Stimulated activated CD8-positive, alpha-beta memory T cell treated with anti-CD3 and anti-CD28 coated beads, Interleukin-12 subunit alpha, Interleukin-12 subunit beta, amount 100 ng/mL, for 24 hours (primary cell): ENCODE measurements around the gene TRIO.

Experiments used
- DNase-seq: peaks from one replicate; pipeline ENCODE4 v3.0.0-alpha.2; 2020; ENCODE audit errors: extremely low read depth

Gene TRIO

DNA sequence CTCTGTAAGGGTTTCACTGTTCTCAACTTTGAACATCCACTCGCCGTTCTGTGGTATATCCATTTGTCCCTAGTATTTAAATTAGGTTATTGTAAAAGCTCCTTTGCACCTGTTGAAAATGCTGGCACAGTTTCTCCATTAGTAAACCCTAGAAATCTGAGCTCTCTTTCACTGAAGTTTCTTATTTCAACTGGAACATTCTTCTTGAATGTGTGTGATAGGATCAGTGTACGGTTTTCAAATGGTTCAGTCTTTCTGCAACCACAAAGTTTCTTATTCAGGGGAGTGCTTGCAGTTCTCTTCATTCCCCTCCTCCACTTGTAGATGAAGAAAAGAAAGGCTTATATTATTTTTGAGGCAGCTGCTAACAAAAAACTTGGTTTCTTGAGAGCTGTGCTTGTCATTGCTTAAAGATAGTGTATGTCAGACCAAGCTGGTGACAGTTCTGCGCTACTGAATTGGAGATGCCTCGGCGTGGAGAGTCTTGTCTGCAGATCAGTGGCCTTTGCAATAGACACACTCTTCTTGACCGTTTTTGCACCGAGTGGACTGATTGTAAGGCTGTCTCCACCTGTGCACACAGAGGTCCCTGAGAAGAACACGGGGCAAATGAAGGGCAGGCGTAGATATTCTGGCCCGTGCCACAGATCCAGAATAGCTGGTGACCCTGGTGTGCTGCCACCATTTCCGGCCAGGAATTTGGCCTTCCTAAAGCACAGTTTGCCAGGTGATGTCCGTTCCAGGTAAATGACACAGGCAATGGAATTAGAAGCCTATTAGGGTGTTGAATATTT is 102.2 kb downstream of the TRIO start:
- no peak for DNase-seq

GRCh38 chr5:14246350-14247053 is 103.4 kb downstream of the TRIO start:
- no peak for DNase-seq

- no peak for DNase-seq
These were observed 103.9 kb downstream of the TRIO start for GRCh38 chr5:14247054-14247386.

- DNase-seq, result no peak
These were observed 106.3 kb downstream of the TRIO start for GRCh38 chr5:14249258-14250082.

DNA sequence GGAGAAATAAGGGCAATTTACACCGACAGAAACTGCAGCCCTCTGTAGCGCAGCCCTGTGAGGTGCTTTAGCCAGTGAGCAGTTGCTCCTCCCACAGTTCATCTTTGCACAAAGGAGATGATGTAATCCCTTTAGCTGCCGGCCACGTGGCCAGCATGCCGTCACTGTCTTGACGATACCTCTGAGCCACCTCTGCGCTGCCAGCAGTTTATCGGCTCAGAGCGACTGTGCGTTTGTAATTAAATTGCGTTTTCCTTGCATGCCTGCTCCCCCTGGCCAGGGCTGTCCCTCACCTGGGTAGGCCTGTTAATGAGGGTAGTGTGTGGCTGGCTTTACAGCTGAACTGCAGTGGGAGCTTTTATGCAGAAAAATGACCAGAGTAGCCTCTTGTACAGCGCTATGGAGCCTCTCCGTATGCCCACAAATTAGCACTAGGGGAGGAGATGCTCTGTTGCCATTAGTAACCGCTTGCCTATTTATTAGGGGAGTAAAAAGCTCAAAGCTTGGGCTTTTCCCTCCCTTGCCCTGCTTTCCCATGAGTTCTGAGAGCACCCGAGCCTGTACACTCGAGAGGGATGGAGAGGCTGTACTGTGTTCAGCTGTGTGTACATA is 107.0 kb downstream of the TRIO start:
- no peak for DNase-seq

GRCh38 chr5:14250748-14251701 is 107.9 kb downstream of the TRIO start:
- no peak for DNase-seq

DNA sequence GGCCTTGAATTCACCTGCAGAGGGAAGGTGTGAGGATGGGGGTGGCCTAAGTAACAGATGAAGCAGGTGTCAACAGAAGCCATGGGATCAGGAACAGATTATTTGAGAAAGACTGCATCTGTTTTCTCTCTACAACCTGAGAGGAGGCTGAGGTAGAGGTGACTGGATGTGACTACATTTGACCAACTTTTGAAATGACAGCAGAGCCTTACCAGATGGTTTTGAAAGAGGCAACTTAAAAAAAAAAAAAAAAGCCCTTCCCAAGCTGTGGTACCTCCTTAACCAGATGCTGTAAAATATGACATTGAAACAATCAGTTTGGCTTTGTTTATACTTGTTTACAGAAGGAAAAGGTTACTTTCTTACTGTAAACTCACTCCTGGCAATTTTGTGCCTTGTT is 108.6 kb downstream of the TRIO start:
- no peak for DNase-seq

DNA sequence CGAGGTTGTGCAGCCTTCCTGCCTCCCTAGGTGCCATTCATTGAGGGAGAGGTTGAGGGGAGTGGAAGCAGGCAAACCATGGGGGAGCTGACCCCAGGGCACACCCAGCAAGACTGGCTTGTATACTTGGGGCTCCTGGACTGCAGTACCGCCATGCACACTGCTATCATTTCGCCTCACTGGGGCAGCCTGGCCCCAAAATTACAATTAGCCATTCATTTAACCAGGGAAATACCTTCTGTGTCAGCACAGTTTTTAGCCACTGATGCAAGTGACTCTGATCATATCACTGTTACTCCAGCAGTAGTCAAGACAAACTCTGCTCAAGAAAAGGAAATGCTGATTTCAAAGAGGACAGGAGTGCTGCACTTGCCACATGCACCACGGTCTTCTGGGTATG is 109.7 kb downstream of the TRIO start:
- no peak for DNase-seq

DNA sequence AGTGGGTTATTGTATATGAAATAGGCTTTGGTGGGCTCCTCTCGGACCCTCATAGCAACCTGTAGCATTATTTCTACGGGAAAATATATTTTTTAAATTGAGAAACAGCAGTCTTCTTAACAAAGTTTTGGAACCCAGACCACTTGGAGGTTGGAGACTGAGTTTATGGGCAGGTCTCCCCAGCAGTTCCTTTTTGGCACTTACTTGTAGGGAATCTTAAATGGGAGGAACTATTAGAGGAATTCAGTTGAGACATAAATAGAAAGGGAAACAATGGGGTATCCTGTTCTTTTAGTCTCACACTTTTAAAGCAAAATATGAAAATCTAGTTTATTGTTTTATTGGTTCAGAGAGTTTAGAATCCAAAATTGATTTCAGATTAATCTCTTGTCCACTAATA is 111.5 kb downstream of the TRIO start:
- no peak for DNase-seq

DNA sequence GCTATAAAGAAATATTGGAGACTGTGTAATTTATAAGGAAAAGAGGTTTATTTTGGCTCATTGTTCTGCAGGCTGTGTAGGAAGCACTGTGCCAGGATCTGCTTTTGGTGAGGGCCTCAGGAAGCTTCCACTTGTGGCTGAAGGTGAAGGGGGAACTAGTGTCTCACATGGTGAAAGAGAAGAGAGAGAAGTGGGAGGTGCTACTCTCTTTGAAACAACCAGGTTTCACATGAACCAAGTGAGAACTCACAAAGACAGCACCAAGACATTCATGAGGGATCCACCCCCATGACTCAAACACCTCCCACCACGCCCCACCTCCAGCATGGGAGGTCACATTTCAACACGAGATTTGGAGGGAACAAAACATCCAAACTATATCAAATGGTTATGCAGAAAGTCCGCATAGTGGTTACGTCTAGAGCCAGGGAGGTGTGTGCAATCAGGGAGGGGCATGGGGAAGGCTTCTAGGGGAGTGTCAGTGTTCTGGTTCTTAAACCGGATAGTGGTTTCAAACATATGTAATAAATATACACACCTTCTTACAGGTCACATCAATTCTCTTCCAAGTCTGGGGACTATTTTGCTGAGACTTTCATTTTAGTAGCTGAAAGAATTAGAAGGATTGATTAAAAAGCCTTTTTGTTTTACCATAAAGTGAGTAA is 113.0 kb downstream of the TRIO start:
- no peak for DNase-seq

GRCh38 chr5:14256756-14257393 is 113.7 kb downstream of the TRIO start:
- DNase-seq, result no peak

GRCh38 chr5:14257995-14258403 is 114.9 kb downstream of the TRIO start:
- no peak for DNase-seq

DNA sequence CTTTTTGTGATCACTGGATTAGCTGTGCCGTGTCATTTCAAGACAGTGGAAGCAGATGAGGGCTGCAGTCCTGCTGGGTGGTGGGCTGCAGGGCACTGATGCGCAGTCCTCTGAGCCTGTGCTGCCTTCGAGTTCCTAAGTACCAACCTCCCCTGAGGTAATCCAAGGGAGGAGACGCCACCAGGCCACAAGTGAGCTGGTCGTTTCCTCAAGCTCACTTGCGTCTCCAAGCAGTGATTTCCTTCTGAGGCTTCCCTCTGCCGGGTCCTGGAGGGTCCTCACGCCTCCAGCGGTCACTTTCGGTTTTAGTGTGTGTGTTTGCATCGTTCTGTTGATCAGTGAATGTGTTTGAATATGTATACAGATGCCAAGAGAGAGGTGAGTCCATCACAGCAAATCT is 115.7 kb downstream of the TRIO start:
- no peak for DNase-seq

- DNase-seq, result no peak
These were observed 117.5 kb downstream of the TRIO start for GRCh38 chr5:14260637-14261036.

- DNase-seq, result no peak
These were observed 118.1 kb downstream of the TRIO start for GRCh38 chr5:14261235-14261634.

DNA sequence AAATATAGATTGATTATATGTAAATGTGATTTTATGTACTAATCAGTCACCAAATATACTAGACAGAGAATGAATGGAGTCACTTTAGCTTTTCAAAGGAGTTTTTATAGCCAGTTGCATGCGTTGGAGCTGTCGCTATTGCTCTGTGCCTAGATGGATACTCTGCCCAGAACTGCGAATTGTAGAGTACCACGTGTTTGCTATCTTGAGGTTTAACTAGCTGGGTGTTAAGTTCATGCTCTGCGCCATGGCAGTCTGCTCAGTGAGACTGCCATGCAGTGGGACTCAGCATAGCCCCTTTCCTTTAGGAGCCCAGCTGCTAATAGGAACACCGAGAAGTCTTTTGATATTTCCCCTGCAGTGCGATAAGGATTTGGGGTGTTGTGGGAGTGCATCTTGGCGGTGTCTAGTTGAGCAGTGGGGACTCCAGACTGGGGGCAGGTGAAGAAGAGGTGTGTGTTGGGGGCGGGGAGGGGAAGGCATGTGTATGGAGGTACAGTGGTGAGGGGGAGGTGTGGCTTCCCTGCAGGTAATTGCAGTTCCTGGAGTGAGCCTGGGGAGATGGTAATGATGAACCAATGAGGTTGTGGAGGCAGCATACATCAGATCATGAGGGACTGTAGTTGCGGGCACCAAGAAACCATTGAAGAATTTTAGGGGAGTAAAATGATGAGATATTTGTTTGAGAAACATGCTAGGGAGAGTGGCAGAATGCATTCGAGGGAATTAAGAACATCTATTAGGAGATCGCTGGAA is 118.9 kb downstream of the TRIO start:
- no peak for DNase-seq

DNA sequence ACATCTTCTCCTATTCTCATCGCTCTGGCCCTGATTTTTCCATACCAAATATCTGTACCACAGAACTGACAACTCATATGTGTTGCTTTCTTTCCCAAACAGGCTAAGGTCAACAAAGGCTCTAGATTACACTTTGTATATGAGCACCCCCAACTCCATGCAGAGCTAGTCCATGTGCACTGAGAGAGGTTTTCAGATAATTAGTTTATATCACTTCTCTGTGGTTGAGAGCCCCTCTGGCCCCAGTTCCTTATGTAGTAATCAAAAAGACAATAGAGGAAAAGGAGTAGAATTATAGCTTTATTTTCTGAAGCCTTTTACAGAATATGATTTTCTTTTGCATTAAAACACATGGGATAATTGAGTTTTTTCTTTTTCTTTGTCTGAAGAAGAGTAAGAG is 120.0 kb downstream of the TRIO start:
- DNase-seq, result no peak

DNA sequence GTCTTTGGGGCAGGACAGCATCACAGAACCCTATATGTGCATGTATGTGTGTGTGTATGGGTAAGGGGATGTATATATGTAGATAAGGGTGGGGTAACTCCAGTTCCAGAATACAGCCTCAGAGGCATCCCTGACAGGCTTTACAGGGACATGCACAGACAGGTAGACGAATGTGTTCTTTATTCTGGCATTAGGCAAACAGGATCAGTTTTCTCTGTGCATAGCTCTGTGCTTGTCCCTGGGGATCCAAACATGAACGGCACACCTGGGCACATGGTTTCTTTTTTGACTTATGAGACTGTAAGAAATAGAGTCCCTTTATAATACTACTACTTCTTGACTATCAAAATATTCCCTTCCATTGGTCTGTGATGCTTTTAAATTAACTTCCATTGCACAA is 120.6 kb downstream of the TRIO start:
- no peak for DNase-seq

GRCh38 chr5:14264605-14265316 is 121.6 kb downstream of the TRIO start:
- peak; percentile 45 for DNase-seq
